T-helper 17 cell (primary cell): Measurements from ENCODE around the gene FAM193B. TPM values are rescaled to one million over a fixed set of nuclear protein-coding genes. Genes with fewer than 3 reads are reported as not detected.

Experiments
- ATAC-seq: fragments of 150-1000 bp; cut with Tn5 transposase; 2 replicates; pipeline ENCODE4 v1.10.0; 2021; ENCODE audit warnings: mild to moderate bottlenecking, moderate library complexity
- DNase-seq, 3 donors: peaks; one replicate each; pipeline versions ENCODE4 v3.0.0 to v3.0.0-alpha.2; 2020 to 2021
- H3K9me3 ChIP-seq: one replicate; pipeline ENCODE4 v1.7.0; 2013; ENCODE audit warnings: low read length, mild to moderate bottlenecking; ENCODE audit not compliant: control insufficient read depth, poor library complexity, severe bottlenecking
- H3K27ac Mint-ChIP-seq: one replicate; pipeline ENCODE4 v1.8.0; 2022; ENCODE audit warnings: mild to moderate bottlenecking, moderate library complexity, mixed read lengths
- H3K27me3 Mint-ChIP-seq: one replicate; pipeline ENCODE4 v1.8.0; 2022; ENCODE audit warnings: mixed read lengths
- H3K36me3 Mint-ChIP-seq: one replicate; pipeline ENCODE4 v1.8.0; 2022; ENCODE audit warnings: low read depth, mixed read lengths
- H3K4me1 Mint-ChIP-seq: one replicate; pipeline ENCODE4 v1.8.0; 2022; ENCODE audit warnings: mild to moderate bottlenecking, mixed read lengths
- H3K4me3 Mint-ChIP-seq: one replicate; pipeline ENCODE4 v1.8.0; 2022; ENCODE audit warnings: mild to moderate bottlenecking, moderate library complexity, mixed read lengths
- total RNA-seq, 4 donors: library from RNA in 2 of 4; stranded (reverse) in 2 of 4; gene quantifications; one replicate each; pipeline ENCODE4 v1.2.3 and lab custom pipeline; 2022 to 2026

The FAM193B gene
- total RNA-seq (100 to 1,000 TPM; 143 to 167 TPM), total RNA-seq (lab: John Stamatoyannopoulos, UW) (137 to 143 reads per million in 2 donors)

GRCh38 chr5:177554474-177555111, at the start of gene FAM193B:
Gene FAM193B (minus strand): TSS chr5:177554563. CDS start chr5:177554458, 105 bp downstream.
- peak within 1 kb of the TSS; percentile 83 for H3K27ac Mint-ChIP-seq
- peak; percentile 98 for ATAC-seq

GRCh38 chr5:177604116-177604521, 49.8 kb upstream of the FAM193B start:
- peaks cover 6% of the 10 kb centered on the region for H3K36me3 Mint-ChIP-seq
- ATAC-seq (no peak), DNase-seq (no peak)
- H3K27me3 Mint-ChIP-seq = no peaks in the 10 kb centered on the region
- H3K4me3 Mint-ChIP-seq = no peak overlapping the region
- H3K4me1 Mint-ChIP-seq = peaks cover 41% of the 10 kb centered on the region
- no peak overlapping the region for H3K27ac Mint-ChIP-seq
- no peaks in the 10 kb centered on the region for H3K9me3 ChIP-seq

More at GRCh38 chr5:177554474-177555111, at the start of gene FAM193B:
- H3K27me3 Mint-ChIP-seq = no peaks in the 10 kb centered on the region
- no peaks in the 10 kb centered on the region for H3K9me3 ChIP-seq
- H3K4me1 Mint-ChIP-seq = peaks cover 30% of the 10 kb centered on the region
- H3K36me3 Mint-ChIP-seq = no peaks in the 10 kb centered on the region
- peak within 1 kb of the TSS; percentile 93 for H3K4me3 Mint-ChIP-seq
- peak; percentile 91 to 96 (median 93) for DNase-seq

- H3K9me3 ChIP-seq = no peaks in the 10 kb centered on the region
- H3K4me1 Mint-ChIP-seq = peaks cover 43% of the 10 kb centered on the region
- H3K36me3 Mint-ChIP-seq = peaks cover 6% of the 10 kb centered on the region
- ATAC-seq (no peak), DNase-seq (no peak)
- H3K4me3 Mint-ChIP-seq = no peak overlapping the region
- peak overlapping the region; percentile 79 for H3K27ac Mint-ChIP-seq
- H3K27me3 Mint-ChIP-seq = no peaks in the 10 kb centered on the region
These were observed 49.3 kb upstream of the FAM193B start for GRCh38 chr5:177603631-177604030.

GRCh38 chr5:177602458-177602830, 48.1 kb upstream of the FAM193B start:
- peaks cover 6% of the 10 kb centered on the region for H3K36me3 Mint-ChIP-seq
- no peaks in the 10 kb centered on the region for H3K27me3 Mint-ChIP-seq
- peaks cover 44% of the 10 kb centered on the region for H3K4me1 Mint-ChIP-seq
- no peak for DNase-seq
- peak overlapping the region; percentile 63 for H3K27ac Mint-ChIP-seq
- no peak for ATAC-seq
- no peaks in the 10 kb centered on the region for H3K9me3 ChIP-seq
- H3K4me3 Mint-ChIP-seq = no peak overlapping the region

- no peak for DNase-seq
- Mint-ChIP-seq H3K4me3 (peak overlapping the region; percentile 41), H3K27me3 (no peaks in the 10 kb centered on the region), H3K4me1 (peaks cover 40% of the 10 kb centered on the region), H3K36me3 (peaks cover 6% of the 10 kb centered on the region), H3K27ac (peak overlapping the region; percentile 94)
- no peak for ATAC-seq
- H3K9me3 ChIP-seq = no peaks in the 10 kb centered on the region
These were observed 47.5 kb upstream of the FAM193B start for GRCh38 chr5:177601577-177602457.

- Mint-ChIP-seq H3K4me3 (peak overlapping the region; percentile 100), H3K4me1 (peaks cover 36% of the 10 kb centered on the region), H3K27me3 (no peaks in the 10 kb centered on the region), H3K27ac (peak overlapping the region; percentile 94), H3K36me3 (peaks cover 9% of the 10 kb centered on the region)
- ATAC-seq (no peak), DNase-seq (no peak)
- H3K9me3 ChIP-seq = no peaks in the 10 kb centered on the region
These were observed 46.8 kb upstream of the FAM193B start for GRCh38 chr5:177601126-177601525.

- Mint-ChIP-seq H3K4me1 (peaks cover 32% of the 10 kb centered on the region), H3K4me3 (peak overlapping the region; percentile 100), H3K36me3 (peaks cover 8% of the 10 kb centered on the region), H3K27ac (peak overlapping the region; percentile 94), H3K27me3 (no peaks in the 10 kb centered on the region)
- ATAC-seq = no peak
- no peak for DNase-seq
- no peaks in the 10 kb centered on the region for H3K9me3 ChIP-seq
These were observed 46.2 kb upstream of the FAM193B start for GRCh38 chr5:177600508-177601018.

GRCh38 chr5:177599731-177600507, 45.6 kb upstream of the FAM193B start, which contains the start of gene B4GALT7:
Gene B4GALT7 (plus strand): TSS chr5:177600132. CDS start chr5:177600211, 79 bp downstream.
- H3K27me3 Mint-ChIP-seq = no peaks in the 10 kb centered on the region
- H3K27ac Mint-ChIP-seq = peak within 1 kb of the TSS; percentile 94
- peak within 1 kb of the TSS; percentile 100 for H3K4me3 Mint-ChIP-seq
- no peaks in the 10 kb centered on the region for H3K9me3 ChIP-seq
- peak; percentile 81 for DNase-seq
- peaks cover 8% of the 10 kb centered on the region for H3K36me3 Mint-ChIP-seq
- H3K4me1 Mint-ChIP-seq = peaks cover 26% of the 10 kb centered on the region
- peak; percentile 91 for ATAC-seq

- ATAC-seq (no peak), DNase-seq (no peak)
- Mint-ChIP-seq H3K36me3 (peaks cover 8% of the 10 kb centered on the region), H3K4me1 (peaks cover 20% of the 10 kb centered on the region), H3K27me3 (no peaks in the 10 kb centered on the region), H3K27ac (peak overlapping the region; percentile 34), H3K4me3 (peak overlapping the region; percentile 100)
- H3K9me3 ChIP-seq = no peaks in the 10 kb centered on the region
These were observed 44.1 kb upstream of the FAM193B start for GRCh38 chr5:177598477-177598876.

- H3K4me1 Mint-ChIP-seq = peaks cover 19% of the 10 kb centered on the region
- ATAC-seq (no peak), DNase-seq (no peak)
- no peaks in the 10 kb centered on the region for H3K27me3 Mint-ChIP-seq
- H3K4me3 Mint-ChIP-seq = peak overlapping the region; percentile 33
- H3K36me3 Mint-ChIP-seq = peaks cover 12% of the 10 kb centered on the region
- no peak overlapping the region for H3K27ac Mint-ChIP-seq
- H3K9me3 ChIP-seq = no peaks in the 10 kb centered on the region
These were observed 42.4 kb upstream of the FAM193B start for GRCh38 chr5:177596775-177597238.

GRCh38 chr5:177595991-177596774, 41.8 kb upstream of the FAM193B start:
- H3K4me1 Mint-ChIP-seq = peaks cover 23% of the 10 kb centered on the region
- ATAC-seq (no peak), DNase-seq (no peak)
- no peaks in the 10 kb centered on the region for H3K9me3 ChIP-seq
- H3K27ac Mint-ChIP-seq = no peak overlapping the region
- no peaks in the 10 kb centered on the region for H3K27me3 Mint-ChIP-seq
- peaks cover 12% of the 10 kb centered on the region for H3K36me3 Mint-ChIP-seq
- no peak overlapping the region for H3K4me3 Mint-ChIP-seq

GRCh38 chr5:177595026-177595585, 40.7 kb upstream of the FAM193B start:
- ATAC-seq = no peak
- Mint-ChIP-seq H3K4me3 (no peak overlapping the region), H3K36me3 (peaks cover 10% of the 10 kb centered on the region), H3K27ac (no peak overlapping the region), H3K4me1 (peaks cover 14% of the 10 kb centered on the region), H3K27me3 (peaks cover 10% of the 10 kb centered on the region)
- no peaks in the 10 kb centered on the region for H3K9me3 ChIP-seq
- DNase-seq = no peak
